Gastroesophageal sphincter (tissue), 4 donors: ENCODE results near the gene EIF3D. TPM values are rescaled to one million over a fixed set of nuclear protein-coding genes. Genes with fewer than 3 reads are reported as not detected.

Experiments
- ATAC-seq: fragments of 150-250 bp; one replicate; pipeline ENCODE4 v1.9.1; 2016; ENCODE audit warnings: mild to moderate bottlenecking, moderate library complexity
- H3K27ac ChIP-seq, 4 donors: fragments of 200-600 bp; sonication (generic) in 3 of 4; 1 replicate in 3 of 4; 2 replicates in 1 of 4; pipeline ENCODE4 v1.5.1; 2016 to 2019
- H3K27me3 ChIP-seq: fragments of 200-600 bp; sonication (generic); one replicate; pipeline ENCODE4 v1.5.1; 2019
- H3K36me3 ChIP-seq, 2 donors: fragments of 200-600 bp; sonication (generic); one replicate each; pipeline ENCODE4 v1.5.1; 2019; ENCODE audit warnings: control low read depth in 1 of 2
- H3K4me1 ChIP-seq, 3 donors: fragments of 200-600 bp; sonication (generic); 1 replicate in 2 of 3; 2 replicates in 1 of 3; pipeline ENCODE4 v1.5.1; 2016 to 2019; ENCODE audit warnings: control low read depth in 2 of 3
- H3K4me3 ChIP-seq, 2 donors: fragments of 200-600 bp; sonication (generic); one replicate each; pipeline ENCODE4 v1.5.1; 2019; ENCODE audit warnings: mild to moderate bottlenecking in 1 of 2, moderate library complexity in 1 of 2
- H3K9me3 ChIP-seq, 3 donors: fragments of 200-600 bp; sonication (generic); one replicate each; pipeline ENCODE4 v1.5.1; 2017 to 2019; ENCODE audit warnings: control low read depth in 2 of 3
- CTCF ChIP-seq, 4 experiments: fragments of 200-600 bp in 2 of 4; fragments of 450-650 bp in 2 of 4; sonication (generic) in 1 of 4; IDR thresholded peaks; one replicate each; pipeline ENCODE4 v1.5.1; 2017 to 2019; ENCODE audit warnings: antibody characterized with exemption in 4 of 4, mild to moderate bottlenecking in 2 of 4, moderate library complexity in 2 of 4
- EP300 ChIP-seq: sonication (generic); formaldehyde crosslinking; IDR thresholded peaks from one replicate; pipeline ENCODE4 v1.6.1; 2017; ENCODE audit warnings: antibody characterized with exemption, mild to moderate bottlenecking
- POLR2A ChIP-seq, 2 donors: fragments of 450-650 bp; IDR thresholded peaks; one replicate each; pipeline ENCODE4 v1.6.1; 2017; ENCODE audit warnings: antibody characterized with exemption in 2 of 2, mild to moderate bottlenecking in 2 of 2, moderate library complexity in 1 of 2
- POLR2AphosphoS5 ChIP-seq: sonication (generic); formaldehyde crosslinking; IDR thresholded peaks from one replicate; pipeline ENCODE4 v1.6.1; 2017; ENCODE audit warnings: antibody characterized with exemption
- WGBS, 2 donors: methylation state at CpG; one replicate each; pipeline ENCODE4 v1.1.5; 2018; ENCODE audit warnings: low coverage in 1 of 2; 5-methylcytosine and 5-hydroxymethylcytosine counted together
- total RNA-seq, 4 donors: library from RNA; depleted of rRNA; stranded (reverse); fragments of >200 nt; gene quantifications; one replicate each; pipeline ENCODE4 v1.1.0, GENCODE V29; 2016

The EIF3D gene
- total RNA-seq, 4 donors from 2014 or later = 244 to 309 (median 271) TPM

GRCh38 chr22:36506637-36507517 lies 22.1 kb downstream of the EIF3D start, which contains the start of gene FOXRED2:
TSS of gene FOXRED2 (minus strand) at chr22:36507040. CDS start at chr22:36506422, 618 bp downstream.
- no peaks in the 10 kb centered on the region for H3K27me3 ChIP-seq
- WGBS, 2 donors = 32 to 57% methylated on average over 5 to 9 of the region's 75 CpGs
- TF ChIP-seq POLR2A (IDR thresholded peaks at IDR 0.05) (peak; percentile 71 to 86), EP300 (no peak), POLR2AphosphoS5 (peak; percentile 80)
- H3K9me3 ChIP-seq = no peaks in the 10 kb centered on the region
- H3K36me3 ChIP-seq = peaks cover 0 to 24% of the 10 kb centered on the region in 2 donors
- H3K4me3 ChIP-seq = peak within 1 kb of the TSS; percentile 24 to 67
- peak; percentile 92 for ATAC-seq
- peak within 1 kb of the TSS in 3 of 4 donors; percentile 84 to 87 (median 85) for H3K27ac ChIP-seq
- H3K4me1 ChIP-seq = peaks cover 0 to 56% (median 4%) of the 10 kb centered on the region in 3 donors

DNA sequence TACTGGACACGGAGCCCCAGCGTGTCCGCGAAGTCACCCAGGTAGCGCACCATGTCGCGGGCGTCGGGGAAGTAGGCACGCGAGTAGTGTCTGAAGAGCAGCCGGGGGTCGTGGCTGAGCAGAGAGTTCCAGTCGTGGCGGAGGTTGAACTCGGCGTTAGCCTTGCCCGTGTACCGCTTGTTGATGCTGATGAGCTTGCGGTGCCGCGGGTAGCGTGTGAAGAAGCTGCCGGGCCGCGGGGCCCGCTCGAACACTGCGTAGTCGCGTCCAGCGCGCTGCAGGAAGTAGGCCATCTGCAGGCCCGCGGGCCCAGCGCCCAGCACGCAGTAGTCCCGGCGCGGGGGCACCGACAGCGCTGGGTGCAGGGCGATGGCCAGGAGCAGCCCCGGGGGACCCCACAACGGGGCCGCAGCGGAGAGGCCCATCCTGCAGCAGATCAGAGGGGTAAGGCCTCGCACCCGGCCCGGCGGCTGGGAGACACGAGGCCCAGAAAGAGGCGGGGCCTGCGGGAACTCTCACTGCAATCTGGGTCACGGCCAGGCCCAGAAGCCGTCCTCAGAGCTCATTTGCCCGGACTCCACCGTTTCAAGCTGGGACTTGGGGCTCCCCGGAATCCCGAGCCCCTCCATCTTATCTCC lies 22.8 kb downstream of the EIF3D start:
- Histone ChIP-seq H3K9me3 (no peaks in the 10 kb centered on the region), H3K36me3 (peaks cover 0 to 17% of the 10 kb centered on the region in 2 donors), H3K4me1 (peaks cover 0 to 50% (median 4%) of the 10 kb centered on the region in 3 donors), H3K27ac (peak overlapping the region in 3 of 4 donors; percentile 84 to 87 (median 85)), H3K27me3 (no peaks in the 10 kb centered on the region), H3K4me3 (peak overlapping the region in 1 of 2 donors; percentile 67)
- TF ChIP-seq EP300 = no peak
- no peak for TF ChIP-seq POLR2A (IDR thresholded peaks at IDR 0.05)
- WGBS, 2 donors = 86 to 94% methylated on average over 6 to 14 of the region's 60 CpGs
- ATAC-seq = no peak

DNA sequence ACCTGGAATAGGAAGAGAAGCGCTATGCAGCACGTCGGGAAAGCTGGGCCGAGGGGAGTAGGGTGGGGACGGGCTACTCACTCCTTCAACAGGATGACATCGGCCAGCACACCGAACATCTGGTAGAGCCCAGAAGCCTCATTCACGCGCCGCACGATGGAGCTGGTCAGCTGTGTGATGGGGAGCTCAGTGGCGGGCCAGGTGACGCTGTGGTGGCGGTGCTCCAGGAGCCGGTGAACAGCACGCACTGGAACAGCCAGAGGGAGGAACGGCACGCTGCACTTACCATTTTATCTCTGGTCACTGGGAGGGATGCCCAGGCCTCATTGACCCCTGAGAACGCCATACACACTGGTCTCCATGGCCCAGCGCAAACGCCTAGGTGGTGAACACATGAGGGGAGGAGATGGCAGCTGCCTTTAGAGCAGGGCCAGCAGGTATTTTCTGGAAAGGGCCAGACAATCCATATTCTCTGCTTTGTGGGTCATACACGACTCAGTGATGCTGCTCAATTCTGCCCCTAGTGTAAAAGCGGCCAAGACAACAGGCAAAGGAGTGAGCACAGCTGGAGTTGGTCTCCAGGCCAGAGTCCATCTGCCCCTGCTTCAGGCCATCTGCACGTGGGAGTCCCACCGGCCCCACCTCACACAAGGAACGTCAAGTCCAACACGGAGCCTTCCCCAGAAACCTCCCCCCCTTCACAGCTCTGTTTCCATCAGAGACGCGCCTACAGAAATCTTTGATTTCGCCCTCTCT lies 30.9 kb downstream of the EIF3D start:
- WGBS, 2 donors = 73 to 89% methylated on average over 7 to 11 of the region's 30 CpGs
- TF ChIP-seq POLR2AphosphoS5 (no peak), POLR2A (IDR thresholded peaks at IDR 0.05) (no peak), EP300 (no peak), CTCF (IDR thresholded peaks at IDR 0.05) (no peak)
- no peaks in the 10 kb centered on the region for H3K4me1 ChIP-seq
- H3K9me3 ChIP-seq = no peaks in the 10 kb centered on the region
- H3K27ac ChIP-seq = no peak overlapping the region
- ATAC-seq = no peak
- H3K4me3 ChIP-seq = no peak overlapping the region
- H3K36me3 ChIP-seq = peaks cover 0 to 68% of the 10 kb centered on the region in 2 donors
- H3K27me3 ChIP-seq = no peaks in the 10 kb centered on the region

DNA sequence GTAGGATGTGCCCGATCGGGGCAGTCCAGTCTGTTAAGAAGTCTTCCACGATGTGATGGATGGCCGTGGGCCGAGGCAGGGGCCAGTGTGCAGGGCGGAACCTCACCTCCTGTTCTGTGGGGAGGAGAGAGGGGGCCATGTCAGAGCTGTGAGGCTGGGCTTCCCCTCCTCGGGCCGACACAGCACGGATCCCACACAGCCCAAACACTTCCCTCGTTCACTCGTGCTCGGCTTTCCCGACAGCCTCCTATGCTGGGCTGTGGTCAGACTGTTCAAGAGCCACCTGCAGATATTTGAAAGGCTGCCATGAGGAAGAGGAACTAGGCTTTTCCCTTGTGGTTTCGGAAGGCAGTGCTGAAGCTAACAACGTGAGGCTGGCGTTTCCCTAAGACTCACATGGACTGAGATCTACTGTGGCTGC lies 35.3 kb downstream of the EIF3D start:
- Histone ChIP-seq H3K4me1 (no peaks in the 10 kb centered on the region), H3K4me3 (no peak overlapping the region), H3K9me3 (no peaks in the 10 kb centered on the region), H3K27ac (no peak overlapping the region), H3K27me3 (no peaks in the 10 kb centered on the region), H3K36me3 (peaks cover 0 to 92% of the 10 kb centered on the region in 2 donors)
- peak; percentile 69 for ATAC-seq
- 42 to 75% methylated on average over 6 to 13 of the region's 16 CpGs for whole genome bisulfite sequencing, 2 donors
- TF ChIP-seq POLR2A (IDR thresholded peaks at IDR 0.05) (no peak), EP300 (no peak), POLR2AphosphoS5 (no peak)

GRCh38 chr22:36492109-36492508 lies 36.9 kb downstream of the EIF3D start:
- Histone ChIP-seq H3K4me3 (no peak overlapping the region), H3K9me3 (no peaks in the 10 kb centered on the region), H3K36me3 (peaks cover 0 to 76% of the 10 kb centered on the region in 2 donors), H3K27me3 (no peaks in the 10 kb centered on the region), H3K27ac (no peak overlapping the region), H3K4me1 (no peaks in the 10 kb centered on the region)
- no peak for ATAC-seq
- TF ChIP-seq POLR2AphosphoS5 (no peak), EP300 (no peak), POLR2A (IDR thresholded peaks at IDR 0.05) (no peak), CTCF (IDR thresholded peaks at IDR 0.05) (no peak)
- 54% methylated on average over 2 of the region's 5 CpGs; no CpG with 5 or more reads in 1 of the 2 donors for WGBS, 2 donors

- no peaks in the 10 kb centered on the region for H3K27me3 ChIP-seq
- H3K9me3 ChIP-seq = no peaks in the 10 kb centered on the region
- 91 to 98% methylated on average over 5 to 6 of the region's 7 CpGs for WGBS, 2 donors
- no peak for ATAC-seq
- H3K4me1 ChIP-seq = no peaks in the 10 kb centered on the region
- H3K36me3 ChIP-seq = peaks cover 0 to 67% of the 10 kb centered on the region in 2 donors
- no peak overlapping the region for H3K27ac ChIP-seq
- H3K4me3 ChIP-seq = no peak overlapping the region
- TF ChIP-seq POLR2AphosphoS5 (no peak), CTCF (IDR thresholded peaks at IDR 0.05) (no peak), EP300 (no peak), POLR2A (IDR thresholded peaks at IDR 0.05) (no peak)
These were observed 37.8 kb downstream of the EIF3D start for GRCh38 chr22:36491155-36491554.
